ENCODE measurements around the gene SNX1.

The SNX1 gene

GRCh38 chr15:64163659-64164362 lies 68.0 kb downstream of the SNX1 start:
- DNase-seq (ENCODE audit: low spot score) = no peak

DNA sequence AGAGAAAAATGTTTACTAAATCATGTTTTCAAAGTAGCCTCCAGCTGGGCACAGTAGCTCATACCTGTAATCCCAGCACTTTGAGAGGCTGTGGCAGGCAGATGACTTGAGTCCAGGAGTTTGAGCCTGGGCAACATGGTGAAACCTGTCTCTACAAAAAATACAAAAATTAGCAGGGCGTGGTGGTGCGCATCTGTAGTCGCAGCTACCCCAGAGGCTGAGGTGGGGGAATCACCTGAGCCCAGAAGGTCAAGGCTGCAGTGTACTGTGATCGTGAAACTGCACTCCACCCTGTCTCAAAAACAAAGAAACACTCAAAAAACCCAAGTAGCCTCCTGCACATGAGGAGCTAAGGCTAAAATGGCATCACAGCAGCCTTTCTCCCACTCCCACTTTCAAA lies 68.7 kb downstream of the SNX1 start:
- DNase-seq (ENCODE audit: low spot score) = no peak

DNA sequence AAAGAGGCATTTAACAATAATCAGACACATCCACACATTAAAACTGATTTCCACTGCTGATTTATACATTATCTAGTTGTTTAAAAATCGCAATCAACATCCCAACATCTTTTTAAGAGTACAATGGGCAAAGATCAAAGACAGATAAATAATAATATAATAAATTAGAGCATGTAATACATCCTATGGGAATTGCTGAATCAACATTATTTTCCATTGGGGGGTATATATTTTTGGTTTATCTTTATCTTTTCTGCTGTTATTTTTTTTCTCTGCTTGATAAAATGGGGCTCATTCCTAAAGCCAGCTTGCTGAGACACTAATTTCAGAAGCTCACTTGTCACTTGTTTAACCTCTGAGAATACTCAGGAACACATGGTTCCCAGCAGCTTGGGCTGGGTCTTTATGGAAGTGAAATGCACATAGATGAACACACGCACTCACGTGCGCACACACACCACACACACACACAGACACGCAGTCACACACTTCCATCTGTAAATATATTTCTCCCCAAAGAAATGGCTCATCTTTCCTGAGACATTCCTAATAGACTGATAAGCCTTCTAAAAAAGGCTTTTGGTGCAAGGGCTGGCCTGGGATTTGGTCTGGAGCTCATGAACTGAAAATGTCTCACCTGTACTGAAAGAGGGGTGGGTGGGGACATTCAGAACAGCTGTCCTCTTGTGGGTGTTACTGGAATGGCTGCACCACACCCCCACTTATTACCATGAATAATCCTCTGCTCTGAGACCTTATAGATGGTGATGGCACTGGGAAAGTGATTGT lies 70.5 kb downstream of the SNX1 start:
- no peak for DNase-seq (ENCODE audit: low spot score)

- no peak for DNase-seq (ENCODE audit: low spot score)
These were observed 84.5 kb downstream of the SNX1 start for GRCh38 chr15:64180235-64180824.

- DNase-seq (ENCODE audit: low spot score) = no peak
These were observed 87.1 kb downstream of the SNX1 start for GRCh38 chr15:64182859-64183370.

- DNase-seq (ENCODE audit: low spot score) = no peak
These were observed 89.5 kb downstream of the SNX1 start for GRCh38 chr15:64185146-64185911.

DNA sequence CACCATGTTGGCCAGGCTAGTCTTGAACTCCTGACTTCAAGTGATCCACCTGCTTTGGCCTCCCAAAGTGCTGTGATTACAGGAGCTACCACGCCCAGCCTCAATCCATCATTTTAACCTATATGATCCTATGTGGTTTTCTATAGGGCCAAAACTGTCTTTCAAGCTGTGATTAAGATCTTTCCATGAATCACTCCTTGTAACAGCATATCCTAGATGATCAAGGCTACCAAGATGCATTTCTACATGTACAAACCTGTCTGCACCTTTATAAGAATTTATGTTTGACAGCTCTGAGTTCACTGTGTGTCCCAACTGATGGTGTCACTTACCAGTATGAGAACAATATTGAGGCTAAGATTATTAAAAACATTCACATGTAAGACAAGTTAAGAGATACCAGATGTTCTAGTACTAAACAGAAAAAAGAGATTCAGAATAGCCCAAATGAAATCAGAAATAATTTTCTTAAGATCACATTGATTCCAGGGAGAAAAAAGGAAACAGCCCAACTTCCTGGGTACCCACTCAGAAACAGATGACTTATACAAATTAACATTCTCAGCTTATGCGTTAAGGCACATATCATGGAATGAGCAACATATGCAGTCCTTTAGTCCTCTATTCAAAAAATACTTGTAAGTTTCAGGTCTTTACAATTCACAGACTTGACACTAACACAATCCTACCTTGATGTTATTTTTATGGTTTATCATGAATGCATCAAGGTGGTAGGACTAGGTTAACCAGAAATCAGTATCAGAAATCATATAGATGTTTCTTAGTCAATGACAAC lies 91.8 kb downstream of the SNX1 start:
- no peak for DNase-seq (ENCODE audit: low spot score)
